HG02840 (cell line): ENCODE data around the gene SOCS1.

Experiments used
- ATAC-seq: cut with Tn5 transposase; IDR thresholded peaks from one replicate; pipeline ENCODE4 v1.9.1; 2021; ENCODE audit warnings: mild to moderate bottlenecking, moderate library complexity, moderate number of reproducible peaks; ENCODE audit not compliant: unreplicated experiment, low FRiP score

The SOCS1 gene

DNA sequence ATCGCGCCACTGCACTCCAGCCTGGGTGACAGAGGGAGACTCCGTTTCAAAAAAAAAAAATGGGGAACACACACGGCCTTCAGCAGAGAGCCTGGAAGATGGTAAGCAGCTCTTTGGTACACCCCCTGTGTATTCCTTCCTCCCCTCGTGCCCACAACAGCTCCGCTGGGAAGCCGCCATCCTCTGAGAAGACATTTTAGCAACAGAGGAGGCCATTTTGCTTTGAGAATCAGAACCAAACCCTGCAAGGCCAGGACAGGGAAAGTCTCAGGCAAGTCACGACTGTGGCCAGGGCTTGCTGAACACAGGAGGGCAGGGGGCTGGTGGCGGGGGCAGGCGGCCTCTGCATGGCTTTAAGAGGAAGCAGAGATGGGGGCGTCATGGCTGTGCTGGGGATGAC, 45.7 kb downstream of the SOCS1 start:
- no peak for ATAC-seq

DNA sequence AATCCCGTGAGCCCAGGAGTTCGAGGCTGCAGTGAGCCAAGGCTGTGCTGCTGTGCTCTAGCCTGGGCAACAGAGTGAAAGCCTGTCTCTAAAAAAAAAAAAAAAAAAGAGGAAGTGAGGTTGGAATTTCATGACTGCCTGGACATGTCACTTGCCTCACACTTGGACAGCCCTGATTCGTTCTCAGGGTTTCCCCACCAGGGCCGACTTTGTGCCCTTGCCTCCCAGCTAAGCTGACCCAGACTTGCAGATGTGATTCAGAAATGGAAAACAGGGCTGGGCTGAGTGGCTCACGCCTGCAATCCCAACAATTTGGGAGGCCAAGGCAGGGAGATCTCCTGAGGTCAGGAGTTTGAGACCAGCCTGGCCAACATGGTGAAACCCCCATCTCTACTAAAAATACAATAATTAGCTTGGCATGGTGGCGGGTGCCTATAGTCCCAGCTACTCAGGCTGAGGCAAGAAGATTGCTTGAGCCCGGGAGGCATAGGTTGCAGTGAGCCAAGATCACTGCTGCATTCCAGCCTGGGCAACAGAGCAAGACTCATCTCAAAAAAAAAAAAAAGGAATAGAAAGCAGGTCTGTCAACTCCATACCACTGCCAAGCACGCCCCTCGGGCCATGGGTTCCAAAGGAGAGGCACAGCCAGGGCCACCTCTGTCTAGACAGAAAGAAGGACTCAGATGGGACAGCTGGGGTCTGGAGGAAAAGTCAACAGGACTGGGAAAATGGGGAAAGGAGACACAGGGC, 46.9 kb downstream of the SOCS1 start:
- no peak for ATAC-seq

- ATAC-seq = no peak
Observed at GRCh38 chr16:11207646-11208045, 48.4 kb downstream of the SOCS1 start.

DNA sequence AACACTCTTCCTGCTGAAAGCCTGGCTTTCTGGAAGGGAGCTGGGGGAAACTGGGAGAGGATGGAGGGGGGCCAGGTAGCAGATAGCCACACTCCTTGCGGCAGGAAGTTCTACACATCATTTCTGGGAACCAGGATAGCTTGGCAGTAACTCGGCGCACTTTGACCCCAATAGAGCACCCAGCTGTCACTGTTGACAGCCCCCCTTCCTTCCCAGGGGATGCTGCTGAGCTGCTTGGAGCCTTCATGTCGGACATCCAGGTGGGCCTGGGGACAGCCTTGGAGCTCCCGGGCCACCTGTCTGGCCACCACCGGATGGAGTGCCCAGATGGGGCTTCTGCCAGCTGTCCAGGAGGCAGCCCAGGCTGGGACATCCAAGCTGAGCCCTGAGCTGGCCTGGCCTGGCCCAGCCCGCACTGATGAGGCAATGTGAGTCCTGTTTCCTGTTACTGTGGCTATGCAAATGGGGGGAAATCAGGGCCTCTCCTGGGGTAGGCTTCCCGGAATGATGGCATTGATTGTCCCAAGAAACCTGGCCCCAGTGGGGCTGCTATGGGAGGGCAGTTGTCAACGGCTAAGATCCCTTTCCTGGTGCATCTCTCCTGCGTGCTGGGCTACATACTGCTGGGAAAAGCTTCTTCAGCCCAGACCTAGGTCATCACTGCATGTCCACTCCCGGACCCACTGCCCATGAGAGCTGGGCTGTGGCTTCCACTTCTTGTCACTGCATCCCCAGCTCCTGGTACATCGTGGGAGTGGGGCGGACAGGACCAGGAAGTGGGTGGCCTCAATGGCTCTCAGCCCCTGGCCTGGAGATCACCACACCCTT, 50.0 kb downstream of the SOCS1 start:
- ATAC-seq = no peak

- ATAC-seq = no peak
Observed at GRCh38 chr16:11205065-11205699, 50.8 kb downstream of the SOCS1 start.

DNA sequence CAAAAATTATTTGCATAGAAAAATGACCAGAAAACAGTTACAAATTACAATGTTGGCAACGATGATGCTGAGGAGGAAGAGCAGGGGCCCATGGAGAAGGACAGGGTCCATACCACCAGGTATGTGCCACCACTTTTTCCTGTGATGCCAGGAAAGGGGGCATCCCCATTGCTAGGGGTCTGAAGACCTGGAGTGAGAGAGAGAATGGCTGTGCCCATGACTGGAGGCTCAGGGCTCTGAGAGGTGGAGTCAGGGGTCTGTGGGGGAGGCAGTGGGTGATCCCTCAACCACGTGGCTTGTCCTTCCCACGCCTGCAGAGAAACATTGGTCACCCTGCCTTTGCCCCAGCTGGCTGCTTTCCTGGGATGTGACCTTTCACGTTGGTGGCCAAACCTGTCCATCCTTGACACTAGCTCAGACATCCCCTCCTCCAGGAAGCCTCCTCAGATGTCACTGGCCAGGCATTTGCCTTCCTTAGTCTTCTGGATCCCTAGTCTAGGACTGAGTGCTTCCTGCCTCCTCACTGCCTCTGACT, 51.4 kb downstream of the SOCS1 start:
- no peak for ATAC-seq
